Measurements from ENCODE around the gene NBAS.
"Not testable (repeated sequence)": the region's sequence is repeated elsewhere in the genome, so short reads cannot be mapped to it uniquely, and the experiment has no call there.

The NBAS gene

DNA sequence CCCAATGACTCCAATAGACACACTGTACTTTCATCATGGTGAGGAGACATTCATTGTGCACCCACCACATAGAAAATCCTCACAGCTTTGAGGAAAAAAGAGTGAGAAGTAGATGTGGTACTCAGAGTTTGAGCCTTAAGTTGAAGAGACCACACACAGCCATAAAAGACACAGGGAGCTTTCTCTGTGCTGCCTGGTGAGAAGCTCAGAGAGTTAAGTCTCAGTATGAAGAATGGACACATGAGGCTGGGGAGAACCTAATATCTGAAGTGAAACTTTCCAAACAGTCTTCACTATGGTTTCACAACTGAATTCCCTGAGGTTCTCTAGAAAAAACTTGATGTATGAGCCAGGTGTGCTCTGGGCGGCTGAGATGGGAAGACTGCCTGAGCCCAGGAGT lies 237.9 kb downstream of the NBAS start:
- Histone ChIP-seq H3K4me1 (ENCODE audit: control insufficient read depth, insufficient read depth, low read length) (no peaks in the 10 kb centered on the region; the same call in 1 of the 2 replicates), H3K27ac (ENCODE audit: extremely low read depth, low read depth, low read length) (no peak overlapping the region), H3K9me3 (ENCODE audit: control insufficient read depth, insufficient read depth, low read depth, low read length) (no peaks in the 10 kb centered on the region), H3K4me3 (ENCODE audit: low read depth, low read length) (no peak overlapping the region), H3K36me3 (ENCODE audit: control insufficient read depth in 2 of 2, insufficient read depth in 1 of 2, low read length in 2 of 2) (no peaks in the 10 kb centered on the region; a peak in 1 of 3 replicates)
- CTCF ChIA-PET, result no interaction called here
- TF ChIP-seq ZIC2 (tag by site-specific recombination; IDR thresholded peaks at IDR 0.05), result no peak
- no peak for TF ChIP-seq KLF10 (tag by site-specific recombination; IDR thresholded peaks at IDR 0.05)
- TF ChIP-seq ZNF621 (tag by site-specific recombination; IDR thresholded peaks at IDR 0.05), result no peak
- no peak for TF ChIP-seq ZNF391 (tag by site-specific recombination; IDR thresholded peaks at IDR 0.05; ENCODE audit: borderline replicate concordance, low read depth)
- TF ChIP-seq ZNF785 (tag by site-specific recombination; IDR thresholded peaks at IDR 0.05), result no peak
- TF ChIP-seq ZFP37 (tag by site-specific recombination; IDR thresholded peaks at IDR 0.05), result no peak
- no peak for TF ChIP-seq ZNF292 (tag by site-specific recombination; IDR thresholded peaks at IDR 0.05; ENCODE audit: borderline replicate concordance, low read depth)
- TF ChIP-seq ZSCAN16 (tag by site-specific recombination; IDR thresholded peaks at IDR 0.05), result no peak
- TF ChIP-seq ZNF830 (tag by site-specific recombination; IDR thresholded peaks at IDR 0.05; ENCODE audit: low read depth), result no peak
- no peak for TF ChIP-seq ZNF114 (tag by site-specific recombination; IDR thresholded peaks at IDR 0.05)
- no peak for TF ChIP-seq MEIS1 (CRISPR knock-in tag; IDR thresholded peaks at IDR 0.05; ENCODE audit: borderline replicate concordance)
- TF ChIP-seq ZNF48 (tag by site-specific recombination; IDR thresholded peaks at IDR 0.05), result no peak
- TF ChIP-seq ZNF404 (tag by site-specific recombination; IDR thresholded peaks at IDR 0.05), result no peak
- no peak for TF ChIP-seq FEZF1 (tag by site-specific recombination; IDR thresholded peaks at IDR 0.05)
- TF ChIP-seq ZNF629 (tag by site-specific recombination; IDR thresholded peaks at IDR 0.05), result no peak
- TF ChIP-seq ZNF660 (tag by site-specific recombination; IDR thresholded peaks at IDR 0.05), result no peak
- POLR2A ChIA-PET, result no interaction called here

DNA sequence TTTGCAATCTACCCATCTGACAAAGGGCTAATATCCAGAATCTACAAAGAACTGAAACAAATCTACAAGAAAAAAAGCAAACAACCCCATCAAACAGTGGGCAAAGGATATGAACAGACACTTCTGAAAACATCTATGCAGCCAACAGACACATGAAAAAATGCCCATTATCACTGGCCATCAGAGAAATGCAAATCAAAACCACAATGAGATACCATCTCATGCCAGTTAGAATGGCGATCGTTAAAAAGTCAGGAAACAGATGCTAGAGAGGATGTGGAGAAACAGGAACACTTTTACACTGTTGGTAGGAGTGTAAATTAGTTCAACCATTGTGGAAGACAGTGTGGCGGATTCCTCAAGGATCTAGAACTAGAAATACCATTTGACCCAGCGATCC lies 239.7 kb downstream of the NBAS start:
- H3K27ac ChIP-seq (ENCODE audit: extremely low read depth, low read depth, low read length); H3K4me3 ChIP-seq (ENCODE audit: low read depth, low read length); CTCF ChIA-PET; H3K9me3 ChIP-seq (ENCODE audit: control insufficient read depth, insufficient read depth, low read depth, low read length); H3K36me3 ChIP-seq (ENCODE audit: control insufficient read depth in 2 of 2, insufficient read depth in 1 of 2, low read length in 2 of 2); H3K4me1 ChIP-seq (ENCODE audit: control insufficient read depth, insufficient read depth, low read length); POLR2A ChIA-PET: not testable (repeated sequence)

DNA sequence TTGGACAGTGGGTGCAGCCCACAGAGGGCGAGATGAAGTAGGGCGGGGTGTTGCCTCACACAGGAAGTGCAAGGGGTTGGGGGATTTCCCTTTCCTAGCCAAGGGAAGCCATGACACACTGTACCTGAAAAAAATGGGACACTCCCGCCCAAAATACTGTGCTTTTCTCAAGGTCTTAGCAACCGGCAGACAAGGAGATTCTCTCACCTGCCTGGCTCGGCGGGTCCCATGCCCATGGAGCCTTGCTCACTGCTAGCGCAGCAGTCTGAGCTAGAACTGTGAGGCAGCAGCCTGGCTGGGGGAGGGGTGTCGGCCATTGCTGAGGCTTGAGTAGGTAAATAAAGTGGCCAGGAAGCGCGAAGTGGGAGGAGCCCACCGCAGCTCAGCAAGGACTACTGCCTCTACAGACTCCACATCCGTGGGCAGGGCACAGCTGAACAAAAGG lies 244.7 kb downstream of the NBAS start:
- ChIA-PET POLR2A (no interaction called here), CTCF (no interaction called here)
- no peaks in the 10 kb centered on the region; a peak in 1 of 3 replicates for H3K36me3 ChIP-seq (ENCODE audit: control insufficient read depth in 2 of 2, insufficient read depth in 1 of 2, low read length in 2 of 2)
- no peaks in the 10 kb centered on the region for H3K4me1 ChIP-seq (ENCODE audit: control insufficient read depth, insufficient read depth, low read length)
- TF ChIP-seq ZNF571 (tag by site-specific recombination; IDR thresholded peaks at IDR 0.05), result no peak
- TF ChIP-seq PRDM1 (tag by site-specific recombination; IDR thresholded peaks at IDR 0.05), result no peak
- no peak for TF ChIP-seq ZNF37A (tag by site-specific recombination; IDR thresholded peaks at IDR 0.05)
- TF ChIP-seq, protein P1, sequence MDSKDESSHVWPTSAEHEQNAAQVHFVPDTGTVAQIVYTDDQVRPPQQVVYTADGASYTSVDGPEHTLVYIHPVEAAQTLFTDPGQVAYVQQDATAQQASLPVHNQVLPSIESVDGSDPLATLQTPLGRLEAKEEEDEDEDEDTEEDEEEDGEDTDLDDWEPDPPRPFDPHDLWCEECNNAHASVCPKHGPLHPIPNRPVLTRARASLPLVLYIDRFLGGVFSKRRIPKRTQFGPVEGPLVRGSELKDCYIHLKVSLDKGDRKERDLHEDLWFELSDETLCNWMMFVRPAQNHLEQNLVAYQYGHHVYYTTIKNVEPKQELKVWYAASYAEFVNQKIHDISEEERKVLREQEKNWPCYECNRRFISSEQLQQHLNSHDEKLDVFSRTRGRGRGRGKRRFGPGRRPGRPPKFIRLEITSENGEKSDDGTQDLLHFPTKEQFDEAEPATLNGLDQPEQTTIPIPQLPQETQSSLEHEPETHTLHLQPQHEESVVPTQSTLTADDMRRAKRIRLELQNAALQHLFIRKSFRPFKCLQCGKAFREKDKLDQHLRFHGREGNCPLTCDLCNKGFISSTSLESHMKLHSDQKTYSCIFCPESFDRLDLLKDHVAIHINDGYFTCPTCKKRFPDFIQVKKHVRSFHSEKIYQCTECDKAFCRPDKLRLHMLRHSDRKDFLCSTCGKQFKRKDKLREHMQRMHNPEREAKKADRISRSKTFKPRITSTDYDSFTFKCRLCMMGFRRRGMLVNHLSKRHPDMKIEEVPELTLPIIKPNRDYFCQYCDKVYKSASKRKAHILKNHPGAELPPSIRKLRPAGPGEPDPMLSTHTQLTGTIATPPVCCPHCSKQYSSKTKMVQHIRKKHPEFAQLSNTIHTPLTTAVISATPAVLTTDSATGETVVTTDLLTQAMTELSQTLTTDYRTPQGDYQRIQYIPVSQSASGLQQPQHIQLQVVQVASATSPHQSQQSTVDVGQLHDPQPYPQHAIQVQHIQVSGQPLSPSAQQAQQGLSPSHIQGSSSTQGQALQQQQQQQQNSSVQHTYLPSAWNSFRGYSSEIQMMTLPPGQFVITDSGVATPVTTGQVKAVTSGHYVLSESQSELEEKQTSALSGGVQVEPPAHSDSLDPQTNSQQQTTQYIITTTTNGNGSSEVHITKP (tag by site-specific recombination; IDR thresholded peaks at IDR 0.05), result no peak
- TF ChIP-seq SCRT2 (tag by site-specific recombination; IDR thresholded peaks at IDR 0.05), result no peak
- TF ChIP-seq ZNF626 (tag by site-specific recombination; IDR thresholded peaks at IDR 0.05), result no peak
- TF ChIP-seq, protein P2, sequence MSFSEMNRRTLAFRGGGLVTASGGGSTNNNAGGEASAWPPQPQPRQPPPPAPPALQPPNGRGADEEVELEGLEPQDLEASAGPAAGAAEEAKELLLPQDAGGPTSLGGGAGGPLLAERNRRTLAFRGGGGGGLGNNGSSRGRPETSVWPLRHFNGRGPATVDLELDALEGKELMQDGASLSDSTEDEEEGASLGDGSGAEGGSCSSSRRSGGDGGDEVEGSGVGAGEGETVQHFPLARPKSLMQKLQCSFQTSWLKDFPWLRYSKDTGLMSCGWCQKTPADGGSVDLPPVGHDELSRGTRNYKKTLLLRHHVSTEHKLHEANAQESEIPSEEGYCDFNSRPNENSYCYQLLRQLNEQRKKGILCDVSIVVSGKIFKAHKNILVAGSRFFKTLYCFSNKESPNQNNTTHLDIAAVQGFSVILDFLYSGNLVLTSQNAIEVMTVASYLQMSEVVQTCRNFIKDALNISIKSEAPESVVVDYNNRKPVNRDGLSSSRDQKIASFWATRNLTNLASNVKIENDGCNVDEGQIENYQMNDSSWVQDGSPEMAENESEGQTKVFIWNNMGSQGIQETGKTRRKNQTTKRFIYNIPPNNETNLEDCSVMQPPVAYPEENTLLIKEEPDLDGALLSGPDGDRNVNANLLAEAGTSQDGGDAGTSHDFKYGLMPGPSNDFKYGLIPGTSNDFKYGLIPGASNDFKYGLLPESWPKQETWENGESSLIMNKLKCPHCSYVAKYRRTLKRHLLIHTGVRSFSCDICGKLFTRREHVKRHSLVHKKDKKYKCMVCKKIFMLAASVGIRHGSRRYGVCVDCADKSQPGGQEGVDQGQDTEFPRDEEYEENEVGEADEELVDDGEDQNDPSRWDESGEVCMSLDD (tag by site-specific recombination; IDR thresholded peaks at IDR 0.05), result no peak
- no peak for TF ChIP-seq ZNF701 (tag by site-specific recombination; IDR thresholded peaks at IDR 0.05)
- TF ChIP-seq SCRT1 (tag by site-specific recombination; IDR thresholded peaks at IDR 0.05; ENCODE audit: borderline replicate concordance), result no peak
- no peak overlapping the region for H3K4me3 ChIP-seq (ENCODE audit: low read depth, low read length)
- no peaks in the 10 kb centered on the region for H3K9me3 ChIP-seq (ENCODE audit: control insufficient read depth, insufficient read depth, low read depth, low read length)
- H3K27ac ChIP-seq (ENCODE audit: extremely low read depth, low read depth, low read length), result no peak overlapping the region
